HFFc6 (cell line): Measurements from ENCODE around the gene RRP1B. TPM values are rescaled to one million over a fixed set of nuclear protein-coding genes. Genes with fewer than 3 reads are reported as not detected.
A peak's percentile ranks its signal among the peaks of the same experiment; 100 is the strongest.

Experiments
- DNase-seq: peaks from one replicate; pipeline ENCODE4 v3.0.0-alpha.2; 2018
- H3K27ac Mint-ChIP-seq: 2 replicates; pipeline ENCODE4 v1.8.0; 2020; ENCODE audit warnings: mild to moderate bottlenecking, mixed read lengths
- H3K27me3 Mint-ChIP-seq: 2 replicates; pipeline ENCODE4 v1.8.0; 2021; ENCODE audit warnings: mild to moderate bottlenecking, moderate library complexity, mixed read lengths; ENCODE audit not compliant: insufficient read depth
- H3K36me3 Mint-ChIP-seq: 2 replicates; pipeline ENCODE4 v1.8.0; 2021; ENCODE audit warnings: low read depth, mixed read lengths
- H3K4me1 Mint-ChIP-seq: 2 replicates; pipeline ENCODE4 v1.8.0; 2020; ENCODE audit warnings: low read depth, mixed read lengths
- H3K4me3 Mint-ChIP-seq: 2 replicates; pipeline ENCODE4 v1.8.0; 2020; ENCODE audit warnings: mild to moderate bottlenecking, moderate library complexity, mixed read lengths
- H3K9me3 Mint-ChIP-seq: 2 replicates; pipeline ENCODE4 v1.8.0; 2020; ENCODE audit warnings: mild to moderate bottlenecking, mixed read lengths
- CTCF ChIP-seq: fragments of 200-600 bp; sonication (generic); IDR thresholded peaks from 2 replicates; pipeline ENCODE4 v1.5.0; 2021; ENCODE audit warnings: antibody characterized with exemption, mild to moderate bottlenecking
- total RNA-seq, 6 experiments: library from RNA; stranded (reverse); fragmentation: NEBNext Ultra II Directional; extraction: Animal tissue kit (Norgen Biotek cat#: 25700); gene quantifications; 2 replicates in 1 of 6; 3 replicates in 5 of 6; pipeline ENCODE4 v1.2.3, GENCODE V29; 2021

Gene RRP1B
- total RNA-seq, 6 experiments from 2014 or later = 26.9 to 34.4 (median 27.6) TPM

GRCh38 chr21:43731891-43732711 lies 72.7 kb downstream of the RRP1B start:
- H3K27ac Mint-ChIP-seq = peak overlapping the region; percentile 48
- H3K4me3 Mint-ChIP-seq = no peak overlapping the region
- peaks cover 12% of the 10 kb centered on the region; the same call in 1 of the 2 replicates for H3K36me3 Mint-ChIP-seq
- TF ChIP-seq CTCF = no peak
- peaks cover 53% of the 10 kb centered on the region for H3K4me1 Mint-ChIP-seq
- peaks cover 6% of the 10 kb centered on the region for H3K27me3 Mint-ChIP-seq
- no peaks in the 10 kb centered on the region for H3K9me3 Mint-ChIP-seq
- DNase-seq = no peak

GRCh38 chr21:43733060-43733459 lies 73.7 kb downstream of the RRP1B start:
- Mint-ChIP-seq H3K4me3 (peak overlapping the region; percentile 70), H3K4me1 (peaks cover 44% of the 10 kb centered on the region), H3K27ac (peak overlapping the region; percentile 94), H3K9me3 (no peaks in the 10 kb centered on the region), H3K27me3 (peaks cover 6% of the 10 kb centered on the region), H3K36me3 (peaks cover 12% of the 10 kb centered on the region; the same call in 1 of the 2 replicates)
- DNase-seq = no peak
- no peak for TF ChIP-seq CTCF

GRCh38 chr21:43733529-43734071 lies 74.2 kb downstream of the RRP1B start:
- Mint-ChIP-seq H3K4me1 (peaks cover 39% of the 10 kb centered on the region), H3K27me3 (peaks cover 6% of the 10 kb centered on the region), H3K9me3 (no peaks in the 10 kb centered on the region), H3K36me3 (peaks cover 12% of the 10 kb centered on the region; the same call in 1 of the 2 replicates), H3K27ac (peak overlapping the region; percentile 94), H3K4me3 (peak overlapping the region; percentile 70)
- TF ChIP-seq CTCF = no peak
- peak; percentile 74 for DNase-seq

- no peak for DNase-seq
- Mint-ChIP-seq H3K27ac (peak overlapping the region; percentile 94), H3K27me3 (peaks cover 6% of the 10 kb centered on the region), H3K4me3 (peak overlapping the region; percentile 70; the same call in 1 of the 2 replicates), H3K36me3 (peaks cover 12% of the 10 kb centered on the region), H3K9me3 (no peaks in the 10 kb centered on the region), H3K4me1 (peaks cover 36% of the 10 kb centered on the region)
- no peak for TF ChIP-seq CTCF
These were observed 75.0 kb downstream of the RRP1B start for GRCh38 chr21:43734131-43734927.

GRCh38 chr21:43734928-43735229 lies 75.5 kb downstream of the RRP1B start:
- Mint-ChIP-seq H3K36me3 (peaks cover 15% of the 10 kb centered on the region), H3K4me3 (no peak overlapping the region), H3K27ac (no peak overlapping the region), H3K27me3 (peaks cover 6% of the 10 kb centered on the region), H3K9me3 (no peaks in the 10 kb centered on the region), H3K4me1 (peaks cover 34% of the 10 kb centered on the region)
- no peak for DNase-seq
- TF ChIP-seq CTCF = no peak
